ENCODE results near the gene STXBP4. TPM values are rescaled to one million over a fixed set of nuclear protein-coding genes. Genes with fewer than 3 reads are reported as not detected.

Gene STXBP4
- polyA plus RNA-seq, 1 of the 3 experiments (the other 2 are of a cell fraction): 2.8 TPM

DNA sequence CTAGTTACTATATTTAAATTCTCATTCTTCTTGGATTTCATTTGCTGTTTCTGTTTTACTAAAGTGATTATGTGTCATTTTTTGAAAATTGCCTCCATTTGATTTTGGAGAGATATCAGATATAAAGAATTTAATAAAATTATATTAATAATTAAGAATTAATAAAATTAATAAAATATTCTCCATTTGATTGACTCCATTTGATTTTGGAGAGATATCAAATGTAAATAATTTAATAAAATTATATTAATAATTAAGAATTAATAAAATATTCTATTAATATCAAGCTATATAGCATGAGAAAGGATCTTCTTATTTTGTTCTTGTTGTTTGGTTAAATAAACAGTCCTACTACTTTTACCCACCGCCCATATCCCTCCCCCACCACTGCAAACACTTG, 23.0 kb downstream of the STXBP4 start:
- H3K9me2 ChIP-seq: no peaks in the 10 kb centered on the region
- H3K4me3 ChIP-seq (ENCODE audit: low read depth in 2 of 2, low read length in 1 of 2): no peak overlapping the region
- no peak overlapping the region for H3K9ac ChIP-seq
- peaks cover 0 to 30% of the 10 kb centered on the region in 2 experiments for H3K36me3 ChIP-seq (replicated peaks in 1 of 2; ENCODE audit: control insufficient read depth in 1 of 2, insufficient read depth in 2 of 2, low read length in 1 of 2)
- H2AFZ ChIP-seq (ENCODE audit: low read depth): no peak overlapping the region; the same call in 1 of the 2 replicates
- no peaks in the 10 kb centered on the region for H3K9me3 ChIP-seq
- no peak for DNase-seq
- 98% methylated on average over 1 of the region's 1 CpG for WGBS (ENCODE audit: low lambda C conversion rate)
- H3K79me2 ChIP-seq (ENCODE audit: insufficient read depth): no peaks in the 10 kb centered on the region
- POLR2A ChIA-PET: no interaction called here
- CTCF ChIA-PET: interaction anchor here (0.6 to 6.1 kb wide), 19 partner anchors 11 to 779 kb away, joined by 3 to 90 read pairs (median 6); no protein-coding TSS in a partner anchor
- no peak overlapping the region for H3K4me2 ChIP-seq
- H3F3A ChIP-seq (replicated peaks; ENCODE audit: insufficient read depth): no peaks in the 10 kb centered on the region
- no peaks in the 10 kb centered on the region; a peak in 1 of 4 replicates for H3K4me1 ChIP-seq (ENCODE audit: control insufficient read depth in 1 of 2, insufficient read depth in 2 of 2, low read depth in 1 of 2, low read length in 1 of 2)
- H4K20me1 ChIP-seq (ENCODE audit: insufficient read depth): no peaks in the 10 kb centered on the region
- TF ChIP-seq GATA2 (CRISPR knock-in tag; IDR thresholded peaks at IDR 0.05) (no peak), TAF1 (IDR thresholded peaks at IDR 0.05; ENCODE audit: borderline replicate concordance, low read depth, low read length) (no peak), CHD2 (IDR thresholded peaks at IDR 0.05; ENCODE audit: low read length, partially characterized antibody) (no peak), SMC3 (IDR thresholded peaks at IDR 0.05; ENCODE audit: low read depth, low read length) (no peak), RAD21 (IDR thresholded peaks at IDR 0.05; ENCODE audit: low read length) (no peak), USF2 (IDR thresholded peaks at IDR 0.05; ENCODE audit: borderline replicate concordance, low read depth, low read length) (no peak), RCOR1 (IDR thresholded peaks at IDR 0.05; ENCODE audit: low read length) (no peak), SIN3A (IDR thresholded peaks at IDR 0.05; ENCODE audit: borderline replicate concordance, low read depth, low read length) (no peak), EP300 (IDR thresholded peaks at IDR 0.05; ENCODE audit: borderline replicate concordance in 1 of 2, low read depth in 1 of 2, low read length in 1 of 2) (no peak), FOXJ3 (CRISPR knock-in tag; IDR thresholded peaks at IDR 0.05) (no peak), NRF1 (IDR thresholded peaks at IDR 0.05; ENCODE audit: low read depth, low read length) (no peak), IRF3 (IDR thresholded peaks at IDR 0.05; ENCODE audit: low read depth, low read length) (no peak), TEAD4 (IDR thresholded peaks at IDR 0.05; ENCODE audit: borderline replicate concordance, insufficient read depth) (no peak), CTCF (IDR thresholded peaks at IDR 0.05) (no peak), MXI1 (IDR thresholded peaks at IDR 0.05; ENCODE audit: low read depth, low read length) (no peak)
- TF ChIP-seq, protein P1, sequence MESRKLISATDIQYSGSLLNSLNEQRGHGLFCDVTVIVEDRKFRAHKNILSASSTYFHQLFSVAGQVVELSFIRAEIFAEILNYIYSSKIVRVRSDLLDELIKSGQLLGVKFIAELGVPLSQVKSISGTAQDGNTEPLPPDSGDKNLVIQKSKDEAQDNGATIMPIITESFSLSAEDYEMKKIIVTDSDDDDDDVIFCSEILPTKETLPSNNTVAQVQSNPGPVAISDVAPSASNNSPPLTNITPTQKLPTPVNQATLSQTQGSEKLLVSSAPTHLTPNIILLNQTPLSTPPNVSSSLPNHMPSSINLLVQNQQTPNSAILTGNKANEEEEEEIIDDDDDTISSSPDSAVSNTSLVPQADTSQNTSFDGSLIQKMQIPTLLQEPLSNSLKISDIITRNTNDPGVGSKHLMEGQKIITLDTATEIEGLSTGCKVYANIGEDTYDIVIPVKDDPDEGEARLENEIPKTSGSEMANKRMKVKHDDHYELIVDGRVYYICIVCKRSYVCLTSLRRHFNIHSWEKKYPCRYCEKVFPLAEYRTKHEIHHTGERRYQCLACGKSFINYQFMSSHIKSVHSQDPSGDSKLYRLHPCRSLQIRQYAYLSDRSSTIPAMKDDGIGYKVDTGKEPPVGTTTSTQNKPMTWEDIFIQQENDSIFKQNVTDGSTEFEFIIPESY (IDR thresholded peaks at IDR 0.05; ENCODE audit: borderline replicate concordance, low read depth): no peak
- TF ChIP-seq, protein P2, sequence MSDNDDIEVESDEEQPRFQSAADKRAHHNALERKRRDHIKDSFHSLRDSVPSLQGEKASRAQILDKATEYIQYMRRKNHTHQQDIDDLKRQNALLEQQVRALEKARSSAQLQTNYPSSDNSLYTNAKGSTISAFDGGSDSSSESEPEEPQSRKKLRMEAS (IDR thresholded peaks at IDR 0.05; ENCODE audit: low read depth): no peak
- H3K27ac ChIP-seq (ENCODE audit: low read depth in 2 of 2, low read length in 1 of 2): no peak overlapping the region
- H3K27me3 ChIP-seq (ENCODE audit: insufficient read depth): no peaks in the 10 kb centered on the region
